HG03039 (cell line): ENCODE results near the gene LIN7A.
"Not testable (repeated sequence)": the region's sequence is repeated elsewhere in the genome, so short reads cannot be mapped to it uniquely, and the experiment has no call there.

ENCODE experiments used
- ATAC-seq: cut with Tn5 transposase; IDR thresholded peaks from one replicate; pipeline ENCODE4 v1.9.1; 2021; ENCODE audit warnings: mild to moderate bottlenecking, moderate library complexity; ENCODE audit not compliant: unreplicated experiment

The LIN7A gene

DNA sequence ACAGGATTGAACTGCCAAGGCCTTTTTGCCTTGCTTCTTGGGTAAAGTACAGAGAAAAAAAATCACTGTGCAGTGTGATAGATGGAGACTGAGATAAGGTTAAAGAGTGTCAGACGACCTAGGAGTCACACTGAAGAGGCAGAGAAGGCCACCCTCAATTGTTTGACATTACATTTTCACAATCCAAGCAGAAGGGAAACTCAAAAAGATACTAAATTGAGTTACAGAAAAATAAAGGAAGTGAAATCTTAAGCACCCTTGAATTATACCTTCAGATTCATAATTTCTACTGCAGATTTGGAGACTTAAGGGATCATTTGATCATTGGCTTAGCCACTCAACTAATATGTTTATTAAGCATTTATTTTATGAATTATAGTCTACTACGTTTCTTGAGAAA, 123.9 kb downstream of the LIN7A start:
- no peak for ATAC-seq

DNA sequence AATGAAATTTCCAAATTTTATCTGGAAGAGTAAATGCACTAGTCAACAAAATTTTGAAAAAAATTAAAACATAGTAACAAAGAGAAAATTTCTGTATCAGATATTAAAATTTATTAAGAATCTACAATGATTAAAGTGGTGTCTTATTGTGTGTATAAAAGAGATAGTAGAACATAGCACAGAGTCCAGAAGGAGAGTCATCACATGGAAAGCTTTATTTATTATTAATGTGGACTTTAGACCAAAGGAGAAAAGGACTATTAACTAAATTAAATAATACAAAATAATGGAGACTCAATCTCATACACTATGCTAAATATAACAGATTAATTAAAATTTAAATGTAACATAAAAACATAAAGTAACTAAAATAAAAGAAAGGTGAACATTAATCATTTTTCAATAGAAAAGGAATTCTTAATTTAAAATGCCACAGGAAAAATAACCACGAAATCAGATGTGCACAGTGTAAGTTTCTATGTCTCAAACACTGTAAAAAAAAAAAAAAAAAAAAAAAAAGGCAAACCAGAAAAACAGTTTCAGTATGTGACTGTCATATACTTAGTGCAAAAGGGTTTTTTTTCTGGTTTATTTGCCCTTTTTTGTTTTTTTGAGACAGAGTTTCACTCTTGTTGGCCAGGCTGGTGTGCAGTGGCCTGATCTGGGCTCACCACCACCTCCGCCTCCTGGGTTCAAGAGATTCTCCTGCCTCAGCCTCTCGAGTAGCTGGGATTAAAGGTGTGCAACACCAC, 125.6 kb downstream of the LIN7A start:
- ATAC-seq: no peak

DNA sequence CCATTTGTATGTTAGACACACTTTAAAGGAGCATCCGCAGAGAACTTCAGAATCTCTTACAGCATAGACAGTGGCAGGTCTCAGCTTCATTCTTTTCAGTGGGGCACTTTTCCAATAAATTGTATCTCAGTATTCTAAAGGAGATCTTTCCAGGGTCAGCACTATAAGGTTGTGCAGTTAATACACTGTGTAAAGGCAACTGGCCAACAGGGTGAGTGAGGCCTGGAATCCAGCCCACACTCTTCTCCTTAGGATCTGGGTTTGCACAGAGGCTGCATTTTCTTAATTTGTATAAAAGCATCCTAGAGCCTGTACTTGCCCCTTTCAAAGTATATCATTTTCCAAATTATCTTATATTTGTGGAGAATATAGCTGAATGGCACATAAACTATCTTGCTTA, 126.9 kb downstream of the LIN7A start:
- no peak for ATAC-seq

DNA sequence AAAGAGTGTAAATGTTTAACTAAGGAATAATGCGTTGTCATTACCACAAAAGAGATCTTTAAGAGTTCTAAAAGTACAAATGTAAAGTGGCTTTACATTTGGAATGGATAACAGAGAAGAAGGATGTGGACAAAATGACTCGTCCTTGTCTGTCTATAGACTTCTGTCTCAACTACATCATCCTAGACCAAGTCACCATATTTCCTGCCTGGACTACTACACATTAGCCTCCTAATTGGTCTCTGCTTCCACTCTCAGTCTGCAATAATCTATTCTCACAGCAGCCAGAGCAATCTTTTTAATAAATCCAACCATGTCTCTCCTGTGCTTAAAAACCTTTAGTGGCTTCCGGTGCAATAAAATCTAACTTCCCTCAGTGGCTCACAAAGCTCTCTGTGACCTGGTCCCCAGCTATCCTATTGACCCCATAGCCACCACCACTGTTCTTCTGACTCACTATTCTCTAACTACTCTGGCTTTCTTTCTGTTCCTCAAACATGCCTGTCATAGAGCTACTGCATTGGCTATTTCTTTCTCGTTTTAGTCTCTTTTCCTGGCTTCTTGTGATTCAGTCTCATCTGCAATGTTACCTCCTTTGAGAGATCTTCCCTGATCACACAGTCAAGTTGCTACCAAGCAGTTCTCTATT, 130.0 kb downstream of the LIN7A start:
- peak; percentile 90 for ATAC-seq

DNA sequence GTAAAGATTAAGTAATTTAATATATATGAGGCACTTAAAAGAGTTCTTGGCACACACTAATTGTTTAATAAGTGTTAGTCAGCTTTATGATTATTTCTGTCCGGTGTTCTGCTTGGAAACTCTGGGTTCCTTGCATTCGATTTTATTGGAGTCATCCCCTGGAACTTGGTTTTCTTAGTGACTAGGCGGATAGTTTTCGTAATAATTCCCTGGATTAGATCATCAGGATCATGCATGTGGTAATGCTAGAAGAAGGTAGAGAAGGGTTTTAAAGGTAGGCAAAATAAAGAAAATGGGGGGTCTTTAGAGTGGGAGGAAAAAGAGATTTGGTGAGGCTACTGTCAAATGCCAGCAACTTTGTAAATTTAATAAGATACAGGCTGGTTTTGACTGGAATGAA, 132.6 kb downstream of the LIN7A start:
- no peak for ATAC-seq

DNA sequence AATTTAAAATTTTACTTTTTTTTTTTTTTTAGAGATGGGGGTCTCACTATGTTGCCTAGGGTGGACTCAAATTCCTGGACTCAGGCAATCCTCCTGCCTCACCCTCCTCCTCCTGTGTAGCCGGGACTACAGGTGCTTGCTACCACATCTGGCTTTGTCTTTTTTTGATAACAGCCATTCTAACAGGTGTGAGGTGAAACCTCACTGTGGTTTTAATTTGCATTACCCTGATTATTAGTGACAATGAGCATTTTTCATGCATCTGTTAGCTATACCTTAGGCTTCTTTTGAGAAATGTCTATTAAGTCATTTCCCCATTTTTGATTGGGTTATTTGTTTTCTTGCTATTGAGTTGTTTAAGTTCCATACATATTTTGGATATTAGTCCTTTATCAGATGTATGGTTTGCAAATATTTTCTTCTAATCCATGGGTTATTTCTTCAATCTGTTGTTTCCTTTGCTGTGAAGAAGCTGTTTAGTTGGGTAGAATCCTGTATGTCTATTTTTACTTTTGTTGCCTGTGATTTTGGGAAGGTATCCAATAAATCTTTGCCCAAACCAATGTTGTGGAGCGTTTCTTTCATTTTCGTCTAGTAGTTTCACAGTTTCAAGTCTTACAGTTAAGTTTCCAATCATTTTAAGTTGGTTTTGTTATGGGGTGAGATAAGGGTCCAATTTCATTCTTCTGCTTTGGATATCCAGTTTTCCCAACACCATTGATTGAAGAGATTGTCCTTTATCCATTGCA, 134.9 kb downstream of the LIN7A start:
- peak; percentile 70 for ATAC-seq

DNA sequence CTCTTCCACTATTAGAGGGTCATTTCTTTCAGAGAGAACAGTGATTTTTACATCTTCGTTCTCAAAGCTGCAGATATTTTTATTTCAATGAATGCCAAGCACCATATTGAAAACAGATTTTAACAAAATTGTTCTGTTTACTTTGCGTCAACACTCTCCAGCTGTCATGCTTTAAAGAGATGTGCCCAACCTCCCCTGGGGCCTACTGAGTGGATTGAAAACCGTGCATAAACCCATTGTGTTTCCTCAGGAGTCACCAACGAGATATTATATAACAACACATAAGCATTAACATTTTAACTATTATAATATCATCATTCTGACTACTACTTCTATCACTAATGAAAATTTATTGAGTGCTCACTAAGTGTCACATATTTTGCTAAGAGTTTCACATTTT, 139.5 kb downstream of the LIN7A start:
- ATAC-seq: no peak

DNA sequence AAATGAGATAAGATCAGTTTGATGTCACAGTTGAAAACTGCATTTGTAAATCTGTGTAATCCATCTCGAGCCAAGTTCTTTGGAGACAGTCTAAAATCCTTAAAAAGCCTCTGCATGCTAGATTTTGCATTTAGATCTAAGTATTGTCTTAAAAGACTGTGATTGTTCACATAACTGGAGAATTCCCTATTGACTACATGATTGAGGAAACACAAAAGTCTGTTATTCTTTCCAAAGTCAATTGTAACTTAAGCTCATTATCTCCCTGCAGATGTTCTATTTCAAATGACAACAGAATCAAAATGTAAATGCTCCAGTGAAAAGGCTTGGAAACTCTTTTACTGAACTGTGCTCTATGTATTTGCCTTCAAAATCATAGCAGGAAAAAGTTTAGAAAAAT, 143.2 kb downstream of the LIN7A start:
- ATAC-seq: no peak

DNA sequence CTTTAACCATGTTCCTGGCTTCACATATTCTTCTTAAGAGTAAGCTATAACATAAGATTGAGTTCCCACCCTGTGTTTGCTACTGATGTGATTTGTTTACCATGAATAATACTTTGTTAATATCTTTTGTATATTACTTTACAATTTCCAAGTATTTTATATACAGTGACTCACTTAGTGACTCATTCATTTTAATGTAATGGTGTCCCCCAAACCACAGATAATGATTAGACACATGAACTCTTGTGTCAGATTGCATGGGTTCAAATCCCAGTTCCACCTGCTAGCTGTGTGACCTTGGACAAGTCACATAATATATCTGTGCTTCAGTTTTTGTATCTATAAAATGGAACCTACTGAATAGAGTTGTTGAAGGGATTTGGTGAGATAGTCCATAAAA, 144.9 kb downstream of the LIN7A start:
- no peak for ATAC-seq

DNA sequence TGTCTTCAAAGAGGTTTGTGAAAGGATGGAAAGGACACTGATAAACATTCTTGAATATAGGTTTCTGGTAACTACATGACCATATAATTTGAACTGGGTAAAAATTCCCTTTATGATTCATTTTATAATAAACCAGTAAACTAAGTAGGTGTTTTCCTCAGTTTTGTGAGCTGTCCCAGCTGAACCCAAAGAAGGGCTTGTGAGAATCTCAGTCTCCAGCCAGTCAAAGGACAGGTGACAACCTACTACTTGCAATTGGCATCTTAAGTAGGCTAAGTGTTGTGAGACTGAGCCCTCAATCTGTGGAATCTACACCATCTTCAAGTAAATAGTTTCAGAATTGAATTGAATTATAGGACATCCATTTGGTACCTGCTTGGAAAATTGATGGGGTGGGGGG, 145.9 kb downstream of the LIN7A start:
- ATAC-seq: no peak

DNA sequence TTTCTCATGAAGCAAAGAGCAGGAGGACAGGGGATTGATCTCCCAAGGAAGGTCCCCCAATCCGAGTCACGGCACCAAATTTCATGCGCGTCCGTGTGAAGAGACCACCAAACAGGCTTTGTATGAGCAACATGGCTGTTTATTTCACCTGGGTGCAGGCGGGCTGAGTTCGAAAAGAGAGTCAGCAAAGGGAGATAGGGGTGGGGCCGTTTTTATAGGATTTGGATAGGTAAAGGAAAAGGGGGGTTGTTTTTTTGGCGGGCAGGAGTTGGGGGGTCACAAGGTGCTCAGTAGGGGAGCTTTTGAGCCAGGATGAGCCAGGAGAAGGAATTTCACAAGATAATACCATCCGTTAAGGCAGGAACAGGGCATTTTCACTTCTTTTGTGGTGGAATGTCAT, 149.3 kb downstream of the LIN7A start:
- ATAC-seq: not testable (repeated sequence)

DNA sequence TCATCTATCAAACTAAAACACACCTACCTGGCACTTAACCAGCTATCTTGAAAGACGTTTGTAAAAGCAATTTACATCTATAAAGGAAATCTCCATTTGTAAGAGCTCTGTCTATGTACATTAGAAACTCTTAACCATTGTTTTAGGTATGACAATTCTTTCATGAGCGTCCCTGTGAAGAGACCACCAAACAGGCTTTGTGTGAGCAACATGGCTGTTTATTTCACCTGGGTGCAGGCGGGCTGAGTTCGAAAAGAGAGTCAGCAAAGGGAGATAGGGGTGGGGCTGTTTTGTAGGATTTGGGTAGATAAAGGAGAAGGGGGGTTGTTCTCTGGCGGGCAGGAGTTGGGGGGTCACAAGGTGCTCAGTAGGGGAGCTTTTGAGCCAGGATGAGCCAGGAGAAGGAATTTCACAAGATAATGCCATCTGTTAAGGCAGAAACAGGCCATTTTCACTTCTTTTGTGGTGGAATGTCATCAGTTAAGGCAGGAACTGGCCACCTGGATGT, 154.7 kb downstream of the LIN7A start:
- ATAC-seq: not testable (repeated sequence)

DNA sequence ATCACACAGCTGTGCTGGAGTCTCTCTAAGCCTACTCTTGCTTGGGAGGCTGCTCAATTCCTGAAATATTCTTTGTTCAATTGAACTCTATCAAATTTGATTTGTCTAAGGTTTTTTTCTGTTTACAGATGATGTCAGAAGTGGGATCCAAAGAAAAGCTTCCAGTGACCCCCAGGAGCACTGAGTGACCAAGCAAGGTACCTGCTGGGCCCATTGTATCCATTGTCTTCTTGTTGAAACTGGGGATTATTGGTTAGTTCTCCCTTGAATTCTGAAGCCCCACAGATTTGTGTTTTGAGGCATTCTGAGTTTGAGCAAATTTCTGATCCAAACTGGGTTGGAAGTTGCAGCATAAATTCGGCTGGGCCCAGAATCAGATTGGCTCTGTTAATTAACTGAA, 156.4 kb downstream of the LIN7A start:
- ATAC-seq: no peak

DNA sequence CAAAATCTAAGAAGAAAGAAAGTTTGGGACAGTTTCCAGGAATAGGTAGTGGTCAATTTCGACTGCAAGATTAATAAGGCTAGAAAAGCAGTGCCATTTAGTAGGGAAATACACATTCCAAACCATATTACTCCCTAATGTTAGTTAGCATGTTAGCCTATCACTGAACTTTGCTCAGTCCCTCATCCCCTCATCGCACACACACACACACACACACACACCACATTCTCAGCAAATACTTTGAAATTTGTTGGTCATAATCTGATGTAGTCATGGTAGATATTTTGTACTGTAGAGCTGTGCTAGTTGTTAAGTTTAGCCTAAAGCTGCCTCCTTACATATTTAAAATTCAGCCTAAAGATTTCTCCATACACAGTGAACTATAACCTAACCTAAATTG, 157.0 kb downstream of the LIN7A start:
- ATAC-seq: no peak

DNA sequence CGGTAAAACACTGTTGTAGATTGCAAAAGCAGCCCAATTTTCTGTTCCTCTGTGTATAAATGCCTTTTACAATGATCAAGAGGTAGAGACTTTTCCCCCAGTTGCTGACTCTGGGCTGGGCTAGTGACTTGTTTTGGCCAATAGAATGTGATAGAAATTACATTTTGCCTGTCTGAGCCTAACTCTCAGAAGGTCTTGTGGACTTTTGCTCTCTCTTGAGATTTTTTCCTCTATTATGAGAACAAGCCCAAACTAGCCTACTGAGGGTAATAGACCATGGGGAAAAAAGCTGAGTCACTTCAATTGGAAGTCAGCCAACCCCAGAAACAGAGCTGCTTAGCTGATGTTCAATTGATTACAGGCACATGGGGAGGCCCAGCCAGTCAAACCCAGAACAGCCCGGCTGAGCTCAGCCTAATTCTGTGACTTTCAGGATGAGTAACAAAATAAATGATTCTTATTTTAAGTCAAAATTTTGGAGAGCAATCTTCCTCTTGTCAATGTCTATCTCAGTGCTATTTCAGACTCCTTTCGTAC, 159.7 kb downstream of the LIN7A start:
- peak; percentile 97 for ATAC-seq

DNA sequence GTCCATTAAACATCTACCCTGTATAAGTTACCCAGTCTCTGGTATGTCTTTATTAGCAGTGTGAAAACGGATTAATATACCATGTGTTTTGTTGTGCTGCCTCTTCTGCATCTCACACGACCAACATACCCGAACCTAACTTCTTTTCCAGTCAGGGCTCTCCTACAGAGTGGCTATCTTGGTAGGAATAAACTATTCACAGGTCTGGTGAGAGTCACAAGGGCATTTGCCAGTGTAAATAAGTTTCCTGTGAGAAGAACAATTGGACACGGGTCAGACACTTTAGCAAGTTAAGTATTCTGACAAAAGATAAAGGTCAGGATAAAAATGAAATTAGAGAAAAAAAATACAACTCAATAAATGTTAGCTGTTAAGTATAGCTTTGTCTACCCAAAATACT, 160.1 kb downstream of the LIN7A start:
- no peak for ATAC-seq

DNA sequence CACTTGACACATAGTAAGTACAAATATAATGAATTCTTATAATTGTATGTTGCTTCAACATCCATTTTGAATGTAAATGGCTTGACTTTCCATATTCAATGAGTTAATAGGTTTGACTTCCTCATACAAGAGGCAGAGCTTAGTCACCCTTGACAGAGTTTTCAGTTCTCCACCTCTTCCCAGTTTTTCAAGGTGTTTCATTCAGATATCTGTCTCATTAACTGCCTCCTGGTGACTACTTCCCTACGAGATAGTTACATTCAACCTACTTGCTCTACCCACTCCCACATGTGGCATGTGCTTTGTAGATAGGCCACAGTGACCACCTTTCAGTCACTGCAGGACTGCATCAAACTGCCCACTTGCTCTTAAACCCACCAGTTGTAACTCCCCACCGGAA, 161.0 kb downstream of the LIN7A start:
- ATAC-seq: no peak

DNA sequence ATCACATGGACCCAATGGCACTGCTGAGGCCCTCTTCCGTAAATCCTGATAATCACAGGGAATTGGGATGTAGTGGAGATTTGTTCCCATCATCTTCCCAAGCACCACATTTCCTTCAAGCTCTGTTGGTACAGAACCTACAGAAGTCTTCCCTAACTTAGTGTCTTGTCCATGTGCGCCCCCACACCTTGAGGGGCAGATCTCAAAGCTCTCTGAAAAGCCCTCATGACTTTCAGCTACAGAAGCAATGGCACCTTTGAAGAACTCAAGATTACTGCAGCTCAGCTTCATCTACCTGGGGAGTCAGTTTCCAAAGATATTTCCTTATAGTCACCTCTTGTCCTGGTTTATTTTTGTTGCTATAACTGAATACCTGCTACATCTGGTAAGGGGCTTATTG, 166.8 kb downstream of the LIN7A start:
- ATAC-seq: no peak

DNA sequence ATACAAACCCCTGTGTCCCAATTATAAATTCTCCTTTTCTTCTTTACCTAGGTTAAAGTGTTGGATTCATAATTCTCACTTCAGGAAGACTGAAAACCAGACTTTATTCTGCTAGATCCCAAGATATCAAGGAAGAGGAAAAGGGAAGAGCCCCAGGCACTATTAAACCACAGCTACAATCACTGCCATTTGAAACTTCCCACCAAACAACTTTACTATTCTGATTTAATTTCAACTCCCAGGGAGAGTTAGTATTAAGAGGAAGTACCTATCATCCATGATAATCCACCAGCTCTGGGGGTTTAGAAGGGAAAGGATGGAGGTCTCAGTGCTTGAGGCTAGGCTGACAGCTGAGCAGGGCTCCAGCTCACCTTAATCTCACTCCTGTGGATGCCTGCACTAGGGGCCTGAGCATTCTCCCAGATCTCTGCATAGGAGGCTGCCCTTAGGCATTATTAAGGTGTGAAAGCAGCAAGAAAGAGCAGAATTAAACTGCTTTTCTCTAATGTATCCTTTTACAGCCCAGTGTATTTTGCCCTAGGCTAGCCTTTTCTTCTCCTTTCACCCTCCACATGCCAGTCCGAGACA, 168.1 kb downstream of the LIN7A start:
- no peak for ATAC-seq

DNA sequence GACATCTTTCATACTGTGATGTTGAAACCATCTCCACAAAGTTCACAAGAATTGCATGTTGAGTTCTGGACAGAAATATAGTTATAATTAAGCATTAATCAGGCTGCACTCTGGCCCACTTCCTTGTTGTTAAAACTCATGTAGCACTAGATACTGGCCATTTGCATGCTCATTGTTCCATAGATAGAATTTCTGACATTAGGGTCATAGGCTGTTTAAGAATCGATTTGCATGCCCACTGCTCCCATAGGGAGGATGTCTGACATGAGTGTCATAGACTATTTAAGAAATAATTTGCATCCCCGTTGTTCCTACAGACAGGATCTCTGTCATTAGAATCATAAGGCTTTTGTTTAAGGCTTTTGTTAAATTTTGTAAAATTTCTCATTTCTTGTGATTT, 170.8 kb downstream of the LIN7A start:
- peak; percentile 97 for ATAC-seq

DNA sequence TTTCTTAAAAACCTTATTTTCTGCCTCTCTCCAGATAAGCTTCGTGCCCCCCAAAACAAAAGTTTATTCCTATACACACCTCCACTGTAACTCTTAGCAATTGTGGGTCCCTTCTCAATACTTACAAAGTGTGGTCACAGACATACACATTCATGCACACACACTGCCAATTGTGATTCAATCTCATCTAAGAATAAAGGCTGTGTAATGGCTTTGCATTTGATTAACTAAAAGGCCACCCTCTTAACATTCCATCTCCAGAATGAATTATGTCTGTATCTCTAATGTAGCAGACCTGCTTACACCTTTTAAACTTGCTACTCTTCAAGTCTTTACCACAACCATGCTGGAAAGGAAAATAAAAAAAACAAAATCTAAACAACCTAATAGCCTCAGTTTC, 171.5 kb downstream of the LIN7A start:
- ATAC-seq: no peak
